ENCODE results near the gene STK39.

The STK39 gene

DNA sequence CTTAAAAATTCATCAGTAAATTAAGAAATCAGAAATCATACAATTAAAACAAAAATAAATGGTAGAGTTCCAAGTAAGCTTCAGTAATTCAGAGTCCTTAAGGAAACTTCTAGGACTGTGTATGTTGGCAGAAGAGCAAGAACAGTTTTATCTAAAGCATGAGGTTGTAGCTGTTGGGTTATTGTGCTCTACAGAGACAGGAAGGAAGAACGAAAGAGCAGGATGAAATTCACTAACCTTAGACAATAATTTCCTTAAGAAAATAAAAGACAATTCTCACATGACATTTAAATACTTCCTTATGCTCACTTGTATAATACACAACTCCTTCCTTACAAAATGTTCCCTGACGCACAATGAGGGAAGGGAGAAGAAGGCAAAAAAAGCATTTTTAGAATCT, 133.4 kb downstream of the STK39 start:
- TF ChIP-seq, protein P1, sequence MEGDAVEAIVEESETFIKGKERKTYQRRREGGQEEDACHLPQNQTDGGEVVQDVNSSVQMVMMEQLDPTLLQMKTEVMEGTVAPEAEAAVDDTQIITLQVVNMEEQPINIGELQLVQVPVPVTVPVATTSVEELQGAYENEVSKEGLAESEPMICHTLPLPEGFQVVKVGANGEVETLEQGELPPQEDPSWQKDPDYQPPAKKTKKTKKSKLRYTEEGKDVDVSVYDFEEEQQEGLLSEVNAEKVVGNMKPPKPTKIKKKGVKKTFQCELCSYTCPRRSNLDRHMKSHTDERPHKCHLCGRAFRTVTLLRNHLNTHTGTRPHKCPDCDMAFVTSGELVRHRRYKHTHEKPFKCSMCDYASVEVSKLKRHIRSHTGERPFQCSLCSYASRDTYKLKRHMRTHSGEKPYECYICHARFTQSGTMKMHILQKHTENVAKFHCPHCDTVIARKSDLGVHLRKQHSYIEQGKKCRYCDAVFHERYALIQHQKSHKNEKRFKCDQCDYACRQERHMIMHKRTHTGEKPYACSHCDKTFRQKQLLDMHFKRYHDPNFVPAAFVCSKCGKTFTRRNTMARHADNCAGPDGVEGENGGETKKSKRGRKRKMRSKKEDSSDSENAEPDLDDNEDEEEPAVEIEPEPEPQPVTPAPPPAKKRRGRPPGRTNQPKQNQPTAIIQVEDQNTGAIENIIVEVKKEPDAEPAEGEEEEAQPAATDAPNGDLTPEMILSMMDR (IDR thresholded peaks at IDR 0.05) = no peak

DNA sequence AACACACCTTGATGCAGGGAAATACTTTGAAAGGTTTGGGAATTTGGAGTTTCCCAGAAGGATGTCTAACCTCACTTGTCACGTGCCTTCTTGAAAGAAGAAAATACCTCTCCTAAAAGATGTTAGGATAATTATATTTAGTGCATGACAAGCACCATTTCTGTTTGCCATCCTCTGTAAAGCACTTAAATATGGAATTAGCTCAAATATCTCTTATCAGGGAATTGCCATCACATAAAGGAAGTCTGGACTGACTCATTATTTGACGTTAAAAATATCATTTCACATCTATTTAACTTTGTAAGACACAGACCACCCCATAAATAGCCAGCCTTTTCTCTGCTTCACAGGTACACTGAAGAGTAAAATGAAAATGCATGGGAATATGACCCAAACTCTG, 140.1 kb downstream of the STK39 start:
- TF ChIP-seq, protein P1 (IDR thresholded peaks at IDR 0.05) = no peak

DNA sequence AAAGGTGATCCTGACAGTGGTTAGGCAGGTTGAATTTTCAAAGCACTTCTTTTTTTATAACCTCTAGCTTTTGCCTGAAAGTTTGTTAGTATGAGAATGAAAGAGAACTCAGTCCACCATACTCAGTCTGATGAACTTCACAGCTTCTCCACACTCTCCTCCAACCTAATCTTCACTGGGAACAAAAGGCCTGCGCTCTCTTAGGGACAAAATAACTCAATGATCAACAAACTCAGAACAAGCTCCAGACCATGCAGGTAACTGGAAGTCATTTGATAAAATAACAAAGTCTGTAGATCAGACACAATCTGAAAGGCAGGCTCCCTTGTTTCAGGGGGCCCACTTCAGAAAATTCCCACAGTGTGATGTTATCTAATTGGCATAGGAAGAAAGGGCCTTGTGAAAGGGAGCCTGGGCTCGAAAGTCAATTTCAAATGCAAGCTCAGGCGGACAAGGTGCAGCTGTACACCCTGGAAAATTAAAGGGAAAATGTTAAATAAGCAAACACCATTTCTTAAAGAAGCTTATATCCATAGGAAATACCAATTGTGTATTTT, 142.2 kb downstream of the STK39 start:
- TF ChIP-seq, protein P1 (IDR thresholded peaks at IDR 0.05) = no peak

DNA sequence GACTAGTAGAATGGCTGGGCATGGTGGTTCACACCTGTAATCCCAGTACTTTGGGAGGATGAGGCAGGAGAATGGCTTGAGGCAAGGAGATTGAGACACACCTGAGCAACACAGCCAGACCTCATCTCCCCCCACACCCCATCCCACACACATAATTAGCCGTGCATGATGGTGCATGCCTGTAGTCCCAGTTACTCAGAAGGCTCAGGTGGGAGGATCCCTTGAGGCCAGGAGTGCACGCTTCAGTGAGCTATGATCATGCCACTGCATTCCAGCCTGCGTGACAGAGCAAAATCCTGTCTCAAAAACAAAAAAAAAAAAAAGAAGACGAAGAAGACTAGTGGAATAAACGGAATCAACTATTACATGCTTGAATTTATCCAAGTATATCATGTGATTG, 150.0 kb downstream of the STK39 start:
- TF ChIP-seq, protein P1 (IDR thresholded peaks at IDR 0.05) = no peak

DNA sequence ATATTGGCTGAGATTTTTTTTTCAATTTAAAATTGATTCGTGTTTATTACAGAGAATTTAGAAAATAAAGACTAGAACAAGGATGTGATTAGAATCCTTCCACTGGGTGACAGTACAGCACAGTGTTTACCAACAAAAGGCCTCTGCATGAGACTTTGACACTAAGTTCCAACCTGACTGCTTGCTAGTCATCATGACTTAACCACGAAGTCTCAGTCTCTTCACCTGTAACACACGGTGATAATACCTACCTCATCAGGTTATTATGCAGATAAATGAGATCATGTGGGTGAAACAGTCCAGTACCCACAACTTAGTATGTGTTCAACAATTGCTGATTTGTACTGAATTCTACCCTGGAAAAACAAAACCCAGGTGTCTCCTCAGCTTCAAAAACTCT, 151.2 kb downstream of the STK39 start:
- TF ChIP-seq, protein P1 (IDR thresholded peaks at IDR 0.05) = no peak

DNA sequence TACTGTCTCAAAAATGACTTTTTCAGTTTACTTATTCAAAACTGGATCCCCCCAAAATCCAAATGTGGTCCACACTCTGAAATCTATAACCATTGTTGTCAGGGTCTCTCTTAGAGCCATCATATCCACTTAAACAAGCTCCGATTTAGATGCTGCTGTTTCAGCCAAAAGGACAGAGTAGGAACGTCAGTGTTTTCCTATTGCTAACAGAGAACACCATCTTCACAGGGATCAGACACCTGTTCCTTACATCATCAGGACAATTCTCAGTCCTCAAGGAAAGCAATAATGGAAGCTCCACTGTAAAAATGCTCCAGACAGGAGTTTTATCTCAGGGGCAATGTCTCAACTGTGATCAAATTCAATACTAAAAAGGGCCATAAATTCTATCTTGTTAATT, 155.4 kb downstream of the STK39 start:
- TF ChIP-seq, protein P1 (IDR thresholded peaks at IDR 0.05) = no peak

DNA sequence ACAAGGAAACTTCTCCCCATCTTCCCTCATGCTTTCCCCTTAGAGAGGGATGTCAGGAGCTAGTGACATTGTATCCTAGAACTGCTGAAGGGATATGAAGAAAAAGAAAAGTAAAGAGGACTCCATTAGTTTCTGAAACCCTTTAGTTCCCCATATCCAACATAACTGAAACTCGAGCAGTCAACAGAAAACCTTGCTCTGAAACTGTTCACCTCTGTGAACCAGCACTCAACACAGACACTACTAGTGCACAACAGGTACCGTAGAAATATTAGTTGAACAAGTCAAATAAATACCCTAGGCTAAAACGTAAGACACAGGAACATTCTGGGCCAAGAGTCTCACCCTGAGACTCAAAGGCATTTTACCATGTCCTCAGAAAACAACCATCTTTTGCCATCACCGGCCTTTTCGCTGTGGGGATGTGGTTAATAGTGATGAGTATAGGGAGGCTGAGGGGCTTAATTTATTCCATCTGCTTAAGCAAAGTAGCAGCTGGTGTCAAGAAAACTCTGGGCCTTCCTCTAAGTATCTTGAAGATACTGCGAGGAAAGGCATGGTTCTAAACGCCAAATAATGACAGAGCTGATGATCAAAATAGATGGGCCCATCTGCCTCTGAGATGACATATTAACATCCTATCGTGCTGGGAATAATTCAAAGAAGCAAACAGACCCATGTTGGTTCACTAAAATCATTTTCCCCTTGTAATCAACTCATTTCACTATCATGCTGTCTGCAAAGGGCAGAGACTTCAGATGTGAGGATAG, 156.8 kb downstream of the STK39 start:
- TF ChIP-seq, protein P1 (IDR thresholded peaks at IDR 0.05) = no peak
